Measurements from ENCODE around the gene PRKAR2B. TPM values are rescaled to one million over a fixed set of nuclear protein-coding genes. Genes with fewer than 3 reads are reported as not detected.

The PRKAR2B gene
- polyA plus RNA-seq, 1 donor from 2014 or later = 297 TPM

DNA sequence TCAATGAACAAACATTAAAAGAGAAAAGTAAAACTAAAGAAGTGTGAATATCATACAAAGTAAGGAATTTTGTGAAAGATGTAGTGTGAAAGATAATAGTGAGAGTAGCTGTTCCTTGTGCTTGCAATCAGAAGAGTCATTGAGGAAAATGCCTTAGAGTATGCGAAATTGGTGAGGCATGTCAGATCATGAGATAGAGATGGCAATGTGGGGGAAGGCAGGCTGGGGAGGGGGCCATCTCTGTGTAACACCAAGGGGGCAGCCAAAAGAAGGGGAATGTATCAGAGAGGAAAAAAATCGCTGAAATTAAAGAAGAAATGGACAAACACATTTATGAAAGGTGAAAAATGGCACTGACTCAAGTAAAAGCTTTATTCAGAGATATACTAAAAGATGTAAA lies 19.6 kb upstream of the PRKAR2B start:
- Histone ChIP-seq H3K4me3 (ENCODE audit: low read length) (no peak overlapping the region), H2AFZ (ENCODE audit: low read depth, low read length) (no peak overlapping the region), H3K36me3 (ENCODE audit: insufficient read depth, low read length) (no peaks in the 10 kb centered on the region), H3K27ac (ENCODE audit: low read length) (no peak overlapping the region), H3K79me2 (replicated peaks; ENCODE audit: insufficient read depth, low read length) (no peaks in the 10 kb centered on the region), H3K9me3 (ENCODE audit: low read length) (no peaks in the 10 kb centered on the region), H3K9ac (ENCODE audit: low read length) (no peak overlapping the region), H3K9me2 (ENCODE audit: insufficient read depth, low read length) (no peaks in the 10 kb centered on the region), H3K27me3 (ENCODE audit: insufficient read depth, low read depth, low read length) (no peaks in the 10 kb centered on the region), H3K4me2 (ENCODE audit: low read length) (no peak overlapping the region), H3F3A (ENCODE audit: insufficient read depth, low read length, poor library complexity, severe bottlenecking) (no peaks in the 10 kb centered on the region), H4K20me1 (ENCODE audit: insufficient read depth) (no peaks in the 10 kb centered on the region)
- TF ChIP-seq, protein P1, sequence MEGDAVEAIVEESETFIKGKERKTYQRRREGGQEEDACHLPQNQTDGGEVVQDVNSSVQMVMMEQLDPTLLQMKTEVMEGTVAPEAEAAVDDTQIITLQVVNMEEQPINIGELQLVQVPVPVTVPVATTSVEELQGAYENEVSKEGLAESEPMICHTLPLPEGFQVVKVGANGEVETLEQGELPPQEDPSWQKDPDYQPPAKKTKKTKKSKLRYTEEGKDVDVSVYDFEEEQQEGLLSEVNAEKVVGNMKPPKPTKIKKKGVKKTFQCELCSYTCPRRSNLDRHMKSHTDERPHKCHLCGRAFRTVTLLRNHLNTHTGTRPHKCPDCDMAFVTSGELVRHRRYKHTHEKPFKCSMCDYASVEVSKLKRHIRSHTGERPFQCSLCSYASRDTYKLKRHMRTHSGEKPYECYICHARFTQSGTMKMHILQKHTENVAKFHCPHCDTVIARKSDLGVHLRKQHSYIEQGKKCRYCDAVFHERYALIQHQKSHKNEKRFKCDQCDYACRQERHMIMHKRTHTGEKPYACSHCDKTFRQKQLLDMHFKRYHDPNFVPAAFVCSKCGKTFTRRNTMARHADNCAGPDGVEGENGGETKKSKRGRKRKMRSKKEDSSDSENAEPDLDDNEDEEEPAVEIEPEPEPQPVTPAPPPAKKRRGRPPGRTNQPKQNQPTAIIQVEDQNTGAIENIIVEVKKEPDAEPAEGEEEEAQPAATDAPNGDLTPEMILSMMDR (IDR thresholded peaks at IDR 0.05; ENCODE audit: poor library complexity, severe bottlenecking) = no peak
- TF ChIP-seq MXI1 (conservative IDR thresholded peaks at IDR 0.05; ENCODE audit: poor library complexity, severe bottlenecking) (no peak), RAD21 (conservative IDR thresholded peaks at IDR 0.05) (no peak), POLR2AphosphoS5 (IDR thresholded peaks at IDR 0.05) (no peak), EP300 (conservative IDR thresholded peaks at IDR 0.05; ENCODE audit: poor library complexity, severe bottlenecking) (no peak), TAF1 (IDR thresholded peaks at IDR 0.05; ENCODE audit: low read depth) (no peak), REST (IDR thresholded peaks at IDR 0.05; ENCODE audit: borderline replicate concordance) (no peak), SMC3 (conservative IDR thresholded peaks at IDR 0.05; ENCODE audit: poor library complexity) (no peak), EZH2 (IDR thresholded peaks at IDR 0.05; ENCODE audit: borderline replicate concordance, insufficient read depth, low read length, poor library complexity, severe bottlenecking) (no peak)

DNA sequence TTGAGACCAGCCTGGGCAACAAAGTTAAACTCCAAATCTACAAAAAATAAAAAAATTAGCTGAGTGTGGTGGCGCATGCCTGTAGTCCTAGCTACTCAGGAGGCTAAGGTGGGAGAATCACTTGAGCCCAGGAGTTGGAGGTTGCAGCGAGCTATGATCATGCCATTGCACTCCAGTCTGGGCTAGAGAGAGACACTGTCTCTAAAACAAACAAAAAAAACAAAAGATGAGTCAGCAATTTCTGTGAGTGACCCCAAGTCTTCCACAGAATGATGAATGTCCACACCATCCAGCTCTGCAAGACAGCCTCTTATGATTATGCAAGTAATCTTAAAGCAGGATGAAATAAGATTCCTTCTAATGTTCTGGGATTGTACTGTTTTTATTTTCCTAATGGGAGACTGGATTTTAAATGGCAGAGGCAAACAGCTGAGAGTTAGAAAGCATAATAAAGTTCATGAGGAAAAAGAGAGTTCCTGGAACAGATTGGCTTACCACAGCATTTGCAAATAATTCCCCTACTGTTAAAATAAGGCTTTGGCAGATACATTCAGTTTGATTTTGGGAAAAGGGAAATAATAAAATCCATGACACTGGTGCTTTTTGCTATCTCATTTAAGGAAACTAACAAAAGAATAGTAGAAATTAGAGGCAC lies 18.9 kb upstream of the PRKAR2B start:
- Histone ChIP-seq H3K27ac (ENCODE audit: low read length) (no peak overlapping the region), H3K4me3 (ENCODE audit: low read length) (no peak overlapping the region), H3K79me2 (replicated peaks; ENCODE audit: insufficient read depth, low read length) (no peaks in the 10 kb centered on the region), H3K4me2 (ENCODE audit: low read length) (no peak overlapping the region), H3K27me3 (ENCODE audit: insufficient read depth, low read depth, low read length) (no peaks in the 10 kb centered on the region), H3F3A (ENCODE audit: insufficient read depth, low read length, poor library complexity, severe bottlenecking) (no peaks in the 10 kb centered on the region), H2AFZ (ENCODE audit: low read depth, low read length) (no peak overlapping the region), H3K9me2 (ENCODE audit: insufficient read depth, low read length) (no peaks in the 10 kb centered on the region), H4K20me1 (ENCODE audit: insufficient read depth) (no peaks in the 10 kb centered on the region), H3K36me3 (ENCODE audit: insufficient read depth, low read length) (no peaks in the 10 kb centered on the region), H3K9ac (ENCODE audit: low read length) (no peak overlapping the region), H3K9me3 (ENCODE audit: low read length) (no peaks in the 10 kb centered on the region)
- TF ChIP-seq TAF1 (IDR thresholded peaks at IDR 0.05; ENCODE audit: low read depth) (no peak), REST (IDR thresholded peaks at IDR 0.05; ENCODE audit: borderline replicate concordance) (no peak), EZH2 (IDR thresholded peaks at IDR 0.05; ENCODE audit: borderline replicate concordance, insufficient read depth, low read length, poor library complexity, severe bottlenecking) (no peak), EP300 (conservative IDR thresholded peaks at IDR 0.05; ENCODE audit: poor library complexity, severe bottlenecking) (no peak), POLR2AphosphoS5 (IDR thresholded peaks at IDR 0.05) (no peak), SMC3 (conservative IDR thresholded peaks at IDR 0.05; ENCODE audit: poor library complexity) (no peak), RAD21 (conservative IDR thresholded peaks at IDR 0.05) (no peak), MXI1 (conservative IDR thresholded peaks at IDR 0.05; ENCODE audit: poor library complexity, severe bottlenecking) (no peak)
- TF ChIP-seq, protein P1 (IDR thresholded peaks at IDR 0.05; ENCODE audit: poor library complexity, severe bottlenecking) = no peak
